Natural killer cell (primary cell): ENCODE measurements around the gene ADAM10. TPM values are rescaled to one million over a fixed set of nuclear protein-coding genes. Genes with fewer than 3 reads are reported as not detected.

Source experiments
- ATAC-seq, 3 donors: fragments of 150-1000 bp in 2 of 3; fragments of 200-7000 bp in 1 of 3; cut with Tn5 transposase; 1 replicate in 1 of 3; 2 replicates in 2 of 3; pipeline ENCODE4 v1.10.0; 2021; ENCODE audit warnings: mild to moderate bottlenecking in 2 of 3, moderate library complexity in 2 of 3
- DNase-seq, 2 donors: peaks; one replicate each; pipeline versions ENCODE4 v3.0.0 to v3.0.0-alpha.2; 2013 to 2021; ENCODE audit warnings: mixed read lengths in 1 of 2
- H3K27ac ChIP-seq: one replicate; pipeline ENCODE4 v1.5.1; 2013; ENCODE audit warnings: mild to moderate bottlenecking, low read length
- H3K27me3 ChIP-seq: one replicate; pipeline ENCODE4 v1.6.1; 2013; ENCODE audit warnings: low read length; ENCODE audit not compliant: control insufficient read depth, insufficient read depth
- H3K36me3 ChIP-seq: one replicate; pipeline ENCODE4 v1.6.1; 2013; ENCODE audit warnings: low read length; ENCODE audit not compliant: control insufficient read depth, insufficient read depth
- H3K4me1 ChIP-seq: one replicate; pipeline ENCODE4 v1.6.1; 2013; ENCODE audit warnings: low read length; ENCODE audit not compliant: control insufficient read depth, insufficient read depth
- H3K4me3 ChIP-seq: one replicate; pipeline ENCODE4 v1.5.1; 2013; ENCODE audit warnings: low read length
- H3K9me3 ChIP-seq: one replicate; pipeline ENCODE4 v1.6.1; 2013; ENCODE audit warnings: low read length; ENCODE audit not compliant: control insufficient read depth, insufficient read depth
- H3K27ac Mint-ChIP-seq, 2 donors: one replicate each; pipeline ENCODE4 v1.8.0; 2022; ENCODE audit warnings: mild to moderate bottlenecking in 2 of 2, mixed read lengths in 2 of 2, moderate library complexity in 1 of 2
- H3K27me3 Mint-ChIP-seq, 2 donors: one replicate each; pipeline ENCODE4 v1.8.0; 2022; ENCODE audit warnings: low read depth in 2 of 2, mixed read lengths in 2 of 2
- H3K36me3 Mint-ChIP-seq: one replicate; pipeline ENCODE4 v1.8.0; 2022; ENCODE audit warnings: mixed read lengths
- H3K4me1 Mint-ChIP-seq, 2 donors: one replicate each; pipeline ENCODE4 v1.8.0; 2022; ENCODE audit warnings: mixed read lengths in 2 of 2
- H3K4me3 Mint-ChIP-seq: one replicate; pipeline ENCODE4 v1.8.0; 2022; ENCODE audit warnings: mild to moderate bottlenecking, moderate library complexity, mixed read lengths
- H3K9me3 Mint-ChIP-seq, 2 donors: one replicate each; pipeline ENCODE4 v1.8.0; 2022; ENCODE audit warnings: mixed read lengths in 2 of 2
- WGBS: methylation state at CpG from one replicate; pipeline ENCODE4 v1.1.7; 2013; ENCODE audit warnings: missing lambda C conversion rate; ENCODE audit not compliant: insufficient coverage; 5-methylcytosine and 5-hydroxymethylcytosine counted together
- intact Hi-C: fragments of 100-400 bp; cut with micrococcal nuclease; formaldehyde crosslinking; loops from one replicate; pipeline ENCODE4 v1.14.2; 2022
- total RNA-seq, 4 donors: library from RNA; stranded (reverse); fragments of 120-200 nt in 1 of 4; gene quantifications; one replicate each; pipeline versions ENCODE4 v1.2.3 to v1.2.4, GENCODE V29; 2013 to 2022
- TF ChIP-seq, protein P1 (sequence below): fragments of 200-600 bp; IDR thresholded peaks from one replicate; pipeline ENCODE4 v1.8.0; 2022; ENCODE audit warnings: antibody characterized with exemption

Gene ADAM10
- total RNA-seq, 3 donors from 2014 or later (not counting 1 experiment from before 2014, with no cell fraction given), result 223 to 297 (median 259) TPM

DNA sequence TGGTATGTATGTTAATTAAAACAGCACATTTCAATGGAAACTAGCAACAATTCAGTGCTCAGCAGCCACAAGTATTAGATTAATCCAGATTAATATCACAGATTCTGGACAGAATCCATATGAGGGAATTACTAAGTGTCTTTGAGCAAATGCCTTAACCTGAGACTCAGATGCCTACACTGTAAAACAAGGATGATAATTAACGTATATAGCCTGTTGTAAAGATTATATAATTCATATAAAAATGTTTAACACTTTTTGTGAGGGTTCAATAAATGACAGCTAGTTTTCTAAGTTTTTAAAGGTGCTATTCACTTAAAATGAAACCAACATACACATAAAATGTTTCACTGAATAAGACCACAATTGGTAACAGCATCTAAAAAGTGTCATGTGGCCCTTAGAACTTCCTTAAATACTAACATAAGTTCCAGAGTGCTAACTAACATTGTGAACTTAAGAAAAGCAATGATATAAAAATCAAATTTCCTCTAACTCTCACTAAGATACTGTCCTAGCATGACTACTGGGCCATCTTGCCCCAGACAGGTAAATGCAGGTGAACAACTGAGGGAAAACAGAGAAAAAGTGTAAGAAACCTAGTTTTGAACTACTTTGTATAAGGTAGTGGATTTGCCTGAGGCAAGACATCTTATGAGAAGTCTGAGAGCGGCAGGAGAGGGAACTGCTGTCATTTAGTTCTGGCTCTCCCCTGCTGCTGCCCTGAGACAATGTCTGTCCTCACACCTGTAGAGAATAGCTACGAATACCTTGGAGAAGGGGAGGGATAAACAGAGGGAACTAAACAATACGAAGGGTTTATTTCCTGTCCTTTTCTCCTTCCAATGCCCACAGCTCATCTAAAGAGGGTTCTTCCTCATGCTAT lies 151.3 kb downstream of the ADAM10 start:
- H3K9me3 Mint-ChIP-seq, result no peaks in the 10 kb centered on the region
- ATAC-seq (peak; percentile 86 to 94 (median 88)), DNase-seq (no peak)
- peaks cover 6% of the 10 kb centered on the region for H3K4me1 ChIP-seq
- intact Hi-C loops, result loop anchor here (5.0 kb wide), 1 partner anchor 126 kb away; no protein-coding TSS in a partner anchor
- H3K27me3 ChIP-seq, result no peaks in the 10 kb centered on the region
- no peaks in the 10 kb centered on the region for H3K9me3 ChIP-seq
- peak overlapping the region; percentile 84 for H3K27ac ChIP-seq
- H3K4me1 Mint-ChIP-seq, result peaks cover 13 to 22% of the 10 kb centered on the region in 2 donors
- peak overlapping the region; percentile 93 to 95 for H3K27ac Mint-ChIP-seq
- H3K36me3 ChIP-seq, result peaks cover 35% of the 10 kb centered on the region
- WGBS, result 79% methylated on average over 2 of the region's 4 CpGs
- peak overlapping the region; percentile 53 for H3K4me3 Mint-ChIP-seq
- H3K36me3 Mint-ChIP-seq, result no peaks in the 10 kb centered on the region
- no peak overlapping the region for H3K4me3 ChIP-seq
- no peaks in the 10 kb centered on the region for H3K27me3 Mint-ChIP-seq
- TF ChIP-seq, protein P1, sequence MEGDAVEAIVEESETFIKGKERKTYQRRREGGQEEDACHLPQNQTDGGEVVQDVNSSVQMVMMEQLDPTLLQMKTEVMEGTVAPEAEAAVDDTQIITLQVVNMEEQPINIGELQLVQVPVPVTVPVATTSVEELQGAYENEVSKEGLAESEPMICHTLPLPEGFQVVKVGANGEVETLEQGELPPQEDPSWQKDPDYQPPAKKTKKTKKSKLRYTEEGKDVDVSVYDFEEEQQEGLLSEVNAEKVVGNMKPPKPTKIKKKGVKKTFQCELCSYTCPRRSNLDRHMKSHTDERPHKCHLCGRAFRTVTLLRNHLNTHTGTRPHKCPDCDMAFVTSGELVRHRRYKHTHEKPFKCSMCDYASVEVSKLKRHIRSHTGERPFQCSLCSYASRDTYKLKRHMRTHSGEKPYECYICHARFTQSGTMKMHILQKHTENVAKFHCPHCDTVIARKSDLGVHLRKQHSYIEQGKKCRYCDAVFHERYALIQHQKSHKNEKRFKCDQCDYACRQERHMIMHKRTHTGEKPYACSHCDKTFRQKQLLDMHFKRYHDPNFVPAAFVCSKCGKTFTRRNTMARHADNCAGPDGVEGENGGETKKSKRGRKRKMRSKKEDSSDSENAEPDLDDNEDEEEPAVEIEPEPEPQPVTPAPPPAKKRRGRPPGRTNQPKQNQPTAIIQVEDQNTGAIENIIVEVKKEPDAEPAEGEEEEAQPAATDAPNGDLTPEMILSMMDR, result no peak

DNA sequence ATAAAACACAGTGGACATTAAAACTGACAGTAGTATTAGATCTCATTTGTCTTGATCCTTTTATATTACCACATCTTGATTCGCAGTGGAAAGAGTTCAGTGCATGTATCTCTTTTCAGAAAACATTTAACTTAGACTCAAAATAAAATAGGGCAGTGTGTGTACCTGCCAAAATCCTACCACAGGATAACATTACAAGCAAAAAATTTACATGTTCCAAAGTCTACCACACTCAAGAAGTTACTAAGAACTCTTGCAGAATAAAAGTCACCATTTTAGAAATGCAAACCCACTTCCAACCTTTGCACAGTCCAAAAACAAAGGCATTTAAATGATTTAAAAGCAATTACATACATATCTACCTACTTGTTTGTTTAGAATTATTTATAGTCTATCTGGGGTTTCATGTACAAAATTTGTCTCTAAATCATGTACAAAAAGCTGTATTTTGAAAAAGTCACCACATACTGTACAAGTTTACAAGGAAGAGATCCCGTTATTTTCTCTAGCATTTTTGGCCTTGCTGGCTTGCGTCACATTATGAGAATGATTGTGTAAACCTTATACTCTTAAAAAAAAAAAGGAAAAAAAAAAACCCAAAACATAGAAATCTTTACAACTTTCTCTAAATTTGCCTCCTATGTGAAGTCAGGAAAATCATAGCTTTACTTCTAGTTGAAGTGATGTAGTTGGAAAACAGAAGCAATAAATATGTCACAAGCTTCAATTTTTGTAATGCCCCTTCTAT lies 153.8 kb downstream of the ADAM10 start:
- H3K36me3 Mint-ChIP-seq, result no peaks in the 10 kb centered on the region
- no peaks in the 10 kb centered on the region for H3K9me3 Mint-ChIP-seq
- TF ChIP-seq, protein P1, result no peak
- 100% methylated on average over 1 of the region's 3 CpGs for WGBS
- peaks cover 22% of the 10 kb centered on the region for H3K36me3 ChIP-seq
- H3K27me3 ChIP-seq, result no peaks in the 10 kb centered on the region
- H3K4me1 Mint-ChIP-seq, result peaks cover 13 to 17% of the 10 kb centered on the region in 2 donors
- H3K27me3 Mint-ChIP-seq, result no peaks in the 10 kb centered on the region
- H3K4me1 ChIP-seq, result peaks cover 6% of the 10 kb centered on the region
- DNase-seq (no peak), ATAC-seq (no peak)
- H3K27ac ChIP-seq, result no peak overlapping the region
- H3K4me3 ChIP-seq, result no peak overlapping the region
- H3K9me3 ChIP-seq, result no peaks in the 10 kb centered on the region
- H3K27ac Mint-ChIP-seq, result peak overlapping the region; percentile 54 to 95
- H3K4me3 Mint-ChIP-seq, result no peak overlapping the region
- intact Hi-C loops, result loop anchor here (5.0 kb wide), 1 partner anchor 123 kb away; no protein-coding TSS in a partner anchor

DNA sequence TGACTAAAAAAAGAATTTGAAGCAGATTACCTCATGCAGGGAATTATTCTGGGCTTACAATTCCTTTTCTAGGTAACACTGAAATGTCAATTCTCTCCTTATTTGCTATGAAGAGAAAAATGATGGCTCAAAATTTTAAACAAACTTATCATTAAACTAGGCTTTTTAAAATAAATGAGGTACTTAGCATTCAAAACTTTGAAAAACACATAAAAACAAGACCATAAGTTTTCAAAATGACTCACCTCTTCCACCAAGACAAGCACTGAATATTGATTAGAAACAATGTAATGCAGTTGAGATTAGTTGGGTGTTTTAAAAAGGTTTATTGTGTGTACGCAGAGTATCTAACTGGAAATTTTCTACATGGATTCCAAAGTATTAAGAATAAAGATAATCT lies 154.6 kb downstream of the ADAM10 start:
- peaks cover 6% of the 10 kb centered on the region for H3K4me1 ChIP-seq
- H3K27ac Mint-ChIP-seq, result no peak overlapping the region

More for the DNA sequence above, 154.6 kb downstream of the ADAM10 start:
- no peaks in the 10 kb centered on the region for H3K9me3 Mint-ChIP-seq
- no peak overlapping the region for H3K4me3 Mint-ChIP-seq
- Histone ChIP-seq H3K36me3 (peaks cover 22% of the 10 kb centered on the region), H3K27me3 (no peaks in the 10 kb centered on the region), H3K9me3 (no peaks in the 10 kb centered on the region), H3K27ac (no peak overlapping the region), H3K4me3 (no peak overlapping the region)
- TF ChIP-seq, protein P1, result no peak
- no CpG with 5 or more reads among the region's 1 CpG for WGBS
- H3K27me3 Mint-ChIP-seq, result no peaks in the 10 kb centered on the region
- H3K4me1 Mint-ChIP-seq, result peaks cover 13 to 22% of the 10 kb centered on the region in 2 donors
- no peak for ATAC-seq
- intact Hi-C loops, result loop anchor here (5.0 kb wide), 1 partner anchor 123 kb away; no protein-coding TSS in a partner anchor
- DNase-seq, result no peak
- H3K36me3 Mint-ChIP-seq, result no peaks in the 10 kb centered on the region
